ENCODE results near the gene NCR2.

DNA sequence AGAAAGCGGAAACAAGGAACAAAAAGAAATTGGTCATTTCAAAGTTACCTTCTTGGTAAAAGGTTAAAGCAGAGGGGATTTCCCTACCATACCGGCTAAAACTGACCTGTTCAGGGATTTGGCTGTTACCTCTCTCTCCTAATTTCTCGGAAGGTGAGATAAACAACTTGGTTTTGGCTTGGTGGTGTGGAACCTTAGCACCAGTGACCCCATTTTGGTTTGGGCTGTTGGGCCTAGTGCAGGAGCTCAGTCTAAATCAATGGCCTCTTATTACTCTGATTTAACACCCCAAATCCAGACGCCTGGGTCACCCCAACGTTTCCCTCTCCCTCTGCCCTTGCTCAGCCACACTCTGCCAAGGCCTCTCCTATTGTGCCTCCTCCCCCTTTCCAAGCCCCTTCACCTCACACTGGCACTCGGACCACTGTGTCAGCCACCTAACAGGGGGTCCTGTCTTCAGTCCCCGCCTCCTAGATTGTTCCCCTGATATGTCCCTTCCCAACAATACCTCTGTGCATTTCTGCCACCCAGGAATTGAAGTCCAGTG is 8.3 kb downstream of the NCR2 start:
- no peak for TF ChIP-seq POLR2AphosphoS5 (IDR thresholded peaks at IDR 0.05; ENCODE audit: low read depth, low read length)
- no peak for TF ChIP-seq POLR2A (IDR thresholded peaks at IDR 0.05; ENCODE audit: low read depth, low read length)
- TF ChIP-seq TAF1 (IDR thresholded peaks at IDR 0.05; ENCODE audit: low read depth, low read length): no peak
- TF ChIP-seq POU2F2 (IDR thresholded peaks at IDR 0.05; ENCODE audit: low read depth, low read length): no peak

Measured in GM12891 (cell line).